GM23338 (cell line): ENCODE results near the gene VLDLR. TPM values are rescaled to one million over a fixed set of nuclear protein-coding genes. Genes with fewer than 3 reads are reported as not detected.

Experiments used
- ATAC-seq: fragments of 200-7000 bp; cut with Tn5 transposase; 3 replicates; pipeline ENCODE4 v1.9.1; 2020
- DNase-seq: peaks from one replicate; pipeline ENCODE4 v3.0.0-alpha.2; 2015; ENCODE audit warnings: low spot score
- H2AFZ ChIP-seq: fragments of 200-600 bp; sonication (generic); 2 replicates; pipeline ENCODE4 v1.8.0; 2016; ENCODE audit warnings: antibody characterized with exemption, mild to moderate bottlenecking, moderate library complexity
- H3F3A ChIP-seq: fragments of 200-600 bp; sonication (generic); replicated peaks from 2 replicates; pipeline ENCODE4 v1.8.0; 2017; ENCODE audit warnings: antibody characterized with exemption, mixed run types, low read depth
- H3K27ac ChIP-seq: fragments of 200-600 bp; sonication (generic); 2 replicates; pipeline ENCODE4 v1.6.1; 2016; ENCODE audit warnings: low read depth
- H3K27me3 ChIP-seq: fragments of 200-600 bp; sonication (generic); 2 replicates; pipeline ENCODE4 v1.8.0; 2016; ENCODE audit warnings: mild to moderate bottlenecking, mixed run types, moderate library complexity; ENCODE audit not compliant: insufficient read depth
- H3K36me3 ChIP-seq: fragments of 200-600 bp; sonication (generic); 2 replicates; pipeline ENCODE4 v1.8.0; 2016; ENCODE audit warnings: mild to moderate bottlenecking; ENCODE audit not compliant: insufficient read depth
- H3K4me1 ChIP-seq: fragments of 200-600 bp; sonication (generic); 2 replicates; pipeline ENCODE4 v1.8.0; 2016; ENCODE audit warnings: mild to moderate bottlenecking, moderate library complexity; ENCODE audit not compliant: insufficient read depth
- H3K4me2 ChIP-seq: fragments of 200-600 bp; sonication (generic); 2 replicates; pipeline ENCODE4 v1.7.1; 2017; ENCODE audit warnings: mixed run types
- H3K4me3 ChIP-seq: fragments of 200-600 bp; sonication (generic); 2 replicates; pipeline ENCODE4 v1.6.1; 2016; ENCODE audit warnings: mixed run types
- H3K79me2 ChIP-seq: fragments of 200-600 bp; sonication (generic); replicated peaks from 2 replicates; pipeline ENCODE4 v1.8.0; 2017; ENCODE audit warnings: mild to moderate bottlenecking; ENCODE audit not compliant: insufficient read depth
- H3K9me2 ChIP-seq: fragments of 200-600 bp; sonication (generic); 2 replicates; pipeline ENCODE4 v1.8.0; 2017; ENCODE audit not compliant: insufficient read depth
- H4K20me1 ChIP-seq: fragments of 200-600 bp; sonication (generic); replicated peaks from 2 replicates; pipeline ENCODE4 v1.8.0; 2017; ENCODE audit warnings: mild to moderate bottlenecking; ENCODE audit not compliant: insufficient read depth
- H3K27ac Mint-ChIP-seq: 2 replicates; pipeline ENCODE4 v1.8.0; 2020; ENCODE audit warnings: inconsistent platforms, mild to moderate bottlenecking, moderate library complexity, mixed read lengths
- H3K27me3 Mint-ChIP-seq: 3 replicates; pipeline ENCODE4 v1.8.0; 2022; ENCODE audit warnings: low read depth, mild to moderate bottlenecking, moderate library complexity, mixed read lengths, inconsistent platforms; ENCODE audit not compliant: insufficient read depth, poor library complexity
- H3K36me3 Mint-ChIP-seq: 3 replicates; pipeline ENCODE4 v1.8.0; 2021; ENCODE audit warnings: low read depth, mild to moderate bottlenecking, inconsistent platforms, moderate library complexity, mixed read lengths
- H3K4me1 Mint-ChIP-seq: 3 replicates; pipeline ENCODE4 v1.8.0; 2020; ENCODE audit warnings: mild to moderate bottlenecking, inconsistent platforms, mixed read lengths
- H3K4me3 Mint-ChIP-seq: 3 replicates; pipeline ENCODE4 v1.8.0; 2021; ENCODE audit warnings: moderate library complexity, mild to moderate bottlenecking, inconsistent platforms, mixed read lengths
- H3K9me3 Mint-ChIP-seq: 3 replicates; pipeline ENCODE4 v1.8.0; 2020; ENCODE audit warnings: moderate library complexity, mild to moderate bottlenecking, inconsistent platforms, mixed read lengths
- CREB1 ChIP-seq: fragments of 250-450 bp; sonication (Bioruptor Pico); IDR thresholded peaks from 2 replicates; pipeline ENCODE4 v1.5.0; 2020; ENCODE audit warnings: low read depth, mild to moderate bottlenecking, moderate library complexity
- CTCF ChIP-seq, 2 experiments: fragments of 200-600 bp in 1 of 2; sonication (generic) in 1 of 2; conservative IDR thresholded peaks; 2 replicates each; pipeline versions ENCODE4 v1.5.1 to v1.6.1; 2016 to 2017; ENCODE audit warnings: antibody characterized with exemption in 2 of 2, low read depth in 2 of 2, mild to moderate bottlenecking in 2 of 2, moderate library complexity in 1 of 2
- ETS1 ChIP-seq: IDR thresholded peaks from 2 replicates; pipeline ENCODE4 v1.6.1; 2016; ENCODE audit warnings: antibody characterized with exemption
- EZH2 ChIP-seq: fragments of 200-600 bp; sonication (generic); IDR thresholded peaks from one replicate; pipeline ENCODE4 v1.8.0; 2017; ENCODE audit warnings: antibody characterized with exemption, mild to moderate bottlenecking, low read depth; ENCODE audit not compliant: unreplicated experiment
- EZH2phosphoT487 ChIP-seq: fragments of 200-600 bp; sonication (generic); IDR thresholded peaks from one replicate; pipeline ENCODE4 v1.8.1; 2018; ENCODE audit warnings: antibody characterized with exemption; ENCODE audit not compliant: unreplicated experiment
- JUNB ChIP-seq: IDR thresholded peaks from one replicate; pipeline ENCODE4 v1.6.1; 2016; ENCODE audit warnings: antibody characterized with exemption; ENCODE audit not compliant: unreplicated experiment
- NANOG ChIP-seq: IDR thresholded peaks from 2 replicates; pipeline ENCODE4 v1.6.1; 2016; ENCODE audit warnings: antibody characterized with exemption, borderline replicate concordance
- POLR2AphosphoS5 ChIP-seq: IDR thresholded peaks from 2 replicates; pipeline ENCODE4 v1.6.1; 2016; ENCODE audit warnings: antibody characterized with exemption, low read depth
- REST ChIP-seq: IDR thresholded peaks from one replicate; pipeline ENCODE4 v1.6.1; 2018; ENCODE audit warnings: antibody characterized with exemption; ENCODE audit not compliant: unreplicated experiment
- STAT1 ChIP-seq: IDR thresholded peaks from one replicate; pipeline ENCODE4 v1.6.1; 2016; ENCODE audit warnings: antibody characterized with exemption; ENCODE audit not compliant: unreplicated experiment
- ZNF114 ChIP-seq: fragments of 250-450 bp; sonication (Bioruptor Pico); IDR thresholded peaks from 2 replicates; pipeline ENCODE4 v1.5.0; 2020; ENCODE audit warnings: mild to moderate bottlenecking, moderate library complexity
- ZNF331 ChIP-seq: fragments of 250-450 bp; sonication (Bioruptor Pico); IDR thresholded peaks from 2 replicates; pipeline ENCODE4 v1.5.0; 2020; ENCODE audit warnings: low read depth, mild to moderate bottlenecking, moderate library complexity
- ZNF462 ChIP-seq: fragments of 250-450 bp; sonication (Bioruptor Pico); IDR thresholded peaks from 2 replicates; pipeline ENCODE4 v1.5.0; 2020; ENCODE audit warnings: mild to moderate bottlenecking, moderate library complexity
- polyA plus RNA-seq: library from polyadenylated mRNA; unstranded; fragments of >200 nt; fragmentation: Nextera tagmentation; extraction: Ambion mirVana; gene quantifications from 2 replicates; pipeline ENCODE4 v1.2.1, GENCODE V29; 2016
- total RNA-seq: library from RNA; depleted of rRNA; stranded (reverse); fragments of >200 nt; shearing (Covaris generic); gene quantifications from 2 replicates; pipeline ENCODE4 v1.2.3, GENCODE V29; 2014

The VLDLR gene
- total and polyA plus RNA-seq, 2 experiments from 2014 or later, result 14.9 to 49.8 TPM

GRCh38 chr9:2635922-2636321, 14.3 kb downstream of the VLDLR start:
- no peak overlapping the region for H2AFZ ChIP-seq
- no peaks in the 10 kb centered on the region for H3K27me3 Mint-ChIP-seq
- no peaks in the 10 kb centered on the region for H3K9me3 Mint-ChIP-seq
- H3K27ac Mint-ChIP-seq, result no peak overlapping the region
- no peaks in the 10 kb centered on the region for H3F3A ChIP-seq
- peaks cover 25% of the 10 kb centered on the region for H3K4me1 ChIP-seq
- ATAC-seq, result no peak
- peaks cover 65% of the 10 kb centered on the region for H3K79me2 ChIP-seq
- H3K4me2 ChIP-seq, result no peak overlapping the region
- DNase-seq, result no peak
- H3K4me3 ChIP-seq, result no peak overlapping the region
- TF ChIP-seq CREB1 (no peak), ZNF462 (no peak), EZH2 (no peak), CTCF (conservative IDR thresholded peaks at IDR 0.05; ENCODE audit: low read depth in 2 of 2) (no peak), ZNF331 (no peak), REST (no peak), POLR2AphosphoS5 (no peak), STAT1 (no peak), ETS1 (no peak), EZH2phosphoT487 (no peak), ZNF114 (no peak), JUNB (no peak), NANOG (no peak)
- H3K27ac ChIP-seq, result no peak overlapping the region
- no peak overlapping the region for H3K4me3 Mint-ChIP-seq
- H3K27me3 ChIP-seq, result no peaks in the 10 kb centered on the region
- H3K36me3 ChIP-seq, result peaks cover 24% of the 10 kb centered on the region
- H4K20me1 ChIP-seq, result peaks cover 15% of the 10 kb centered on the region; the same call in 1 of the 2 replicates
- peaks cover 50% of the 10 kb centered on the region for H3K36me3 Mint-ChIP-seq
- H3K9me2 ChIP-seq, result no peaks in the 10 kb centered on the region
- H3K4me1 Mint-ChIP-seq, result peaks cover 28% of the 10 kb centered on the region
